Panc1 (cell line): ENCODE results near the gene PIGM. TPM values are rescaled to one million over a fixed set of nuclear protein-coding genes. Genes with fewer than 3 reads are reported as not detected.

Experiments
- ATAC-seq: fragments of 200-7000 bp; cut with Tn5 transposase; 2 replicates; pipeline ENCODE4 v1.9.1; 2020; ENCODE audit warnings: mild to moderate bottlenecking, moderate library complexity
- BruUV-seq: library from RNA; stranded (reverse); fragments of 400-500 nt; replicated peaks from 2 replicates; lab custom pipeline; 2021; lab: Mats Ljungman, UMichigan
- CTCF ChIA-PET: fragments of 300-600 bp; sonication (Branson Sonifier 250); formaldehyde crosslinking; loops from one replicate; lab custom pipeline; 2022; ENCODE audit warnings: antibody characterized with exemption; lab: Charles Lee
- POLR2A ChIA-PET: fragments of 300-600 bp; sonication (Branson Sonifier 250); formaldehyde crosslinking; loops from one replicate; lab custom pipeline; 2022; ENCODE audit warnings: antibody characterized with exemption; lab: Charles Lee
- DNase-seq: peaks from one replicate; pipeline ENCODE4 v3.0.0-alpha.2; 2010; ENCODE audit warnings: low read depth, low spot score
- H3K27ac ChIP-seq: 2 replicates; pipeline ENCODE4 v1.5.1; 2011; ENCODE audit warnings: mild to moderate bottlenecking, low read length, inconsistent platforms
- H3K27me3 ChIP-seq: fragments of 200-500 bp; sonication (Bioruptor generic); 2 replicates; pipeline ENCODE4 v1.6.0; 2014; ENCODE audit warnings: low read length, inconsistent platforms; ENCODE audit not compliant: control insufficient read depth, insufficient read depth
- H3K36me3 ChIP-seq: fragments of 200-500 bp; sonication (Bioruptor generic); 2 replicates; pipeline ENCODE4 v1.5.1; 2014; ENCODE audit warnings: inconsistent platforms, mild to moderate bottlenecking, low read length, moderate library complexity; ENCODE audit not compliant: control insufficient read depth, insufficient read depth
- H3K4me1 ChIP-seq: 2 replicates; pipeline ENCODE4 v1.5.1; 2011; ENCODE audit warnings: inconsistent platforms, mild to moderate bottlenecking, low read length, moderate library complexity; ENCODE audit not compliant: control insufficient read depth, insufficient read depth
- H3K4me3 ChIP-seq, 2 experiments: 2 replicates each; pipeline ENCODE4 v1.5.1; 2011 to 2012; ENCODE audit warnings: low read depth in 2 of 2, low read length in 2 of 2, mild to moderate bottlenecking in 2 of 2, inconsistent platforms in 1 of 2, moderate library complexity in 1 of 2
- H3K9me3 ChIP-seq: fragments of 200-500 bp; sonication (Bioruptor generic); 2 replicates; pipeline ENCODE4 v1.5.1; 2014; ENCODE audit warnings: low read depth, mild to moderate bottlenecking, inconsistent platforms, low read length, moderate library complexity; ENCODE audit not compliant: control insufficient read depth, insufficient read depth
- CTCF ChIP-seq: fragments of 450-650 bp; IDR thresholded peaks from 2 replicates; pipeline ENCODE4 v1.5.1; 2017; ENCODE audit warnings: mild to moderate bottlenecking
- POLR2AphosphoS5 ChIP-seq: IDR thresholded peaks from 2 replicates; pipeline ENCODE4 v1.6.1; 2012; ENCODE audit warnings: mild to moderate bottlenecking, low read depth, low read length, moderate library complexity
- REST ChIP-seq, 2 experiments: IDR thresholded peaks; 2 replicates each; pipeline ENCODE4 v1.6.1; 2011 to 2012; ENCODE audit warnings: low read depth in 2 of 2, control low read depth in 1 of 2, low read length in 1 of 2, mild to moderate bottlenecking in 1 of 2, moderate library complexity in 1 of 2; ENCODE audit not compliant: insufficient read depth in 1 of 2
- SIN3A ChIP-seq: IDR thresholded peaks from 2 replicates; pipeline ENCODE4 v1.6.1; 2012; ENCODE audit warnings: low read depth, mild to moderate bottlenecking, low read length, moderate library complexity, borderline replicate concordance; ENCODE audit not compliant: insufficient read depth
- TCF7L2 ChIP-seq: IDR thresholded peaks from 2 replicates; pipeline ENCODE4 v1.6.1; 2011; ENCODE audit warnings: mild to moderate bottlenecking, low read depth, low read length, inconsistent platforms
- in situ Hi-C: cut with HindIII; loops from 2 replicates; pipeline ENCODE4 v1.10.0; 2016; ENCODE audit warnings: low sequenced_read_pairs, low pct_unique_long_range_greater_than_20kb
- intact Hi-C: fragments of 100-400 bp; cut with micrococcal nuclease; formaldehyde crosslinking; loops from one replicate; pipeline ENCODE4 v1.10.0; 2022; ENCODE audit not compliant: unreplicated experiment
- total RNA-seq: library from RNA; stranded (reverse); gene quantifications from one replicate; pipeline ENCODE4 v1.2.1, GENCODE V29; 2021; ENCODE audit not compliant: unreplicated experiment

PIGM gene
- total RNA-seq, 1 experiment from 2014 or later: 4.4 TPM

- TF ChIP-seq CTCF (no peak), TCF7L2 (no peak), SIN3A (no peak), POLR2AphosphoS5 (no peak), REST (IDR thresholded peaks at IDR 0.05; ENCODE audit: insufficient read depth in 1 of 2, low read depth in 2 of 2, low read length in 1 of 2) (no peak)
- intact Hi-C loops: no loop called here
- Histone ChIP-seq H3K27me3 (peaks cover 10% of the 10 kb centered on the region), H3K4me3 (no peak overlapping the region), H3K27ac (no peak overlapping the region), H3K36me3 (no peaks in the 10 kb centered on the region), H3K4me1 (no peaks in the 10 kb centered on the region), H3K9me3 (no peaks in the 10 kb centered on the region)
- CTCF ChIA-PET: no interaction called here
- in situ Hi-C loops: no loop called here
- DNase-seq: no peak
- no TSS peak for BruUV-seq
- no peak for ATAC-seq
- POLR2A ChIA-PET: no interaction called here
Observed at GRCh38 chr1:159987186-159987585, 44.6 kb downstream of the PIGM start.

GRCh38 chr1:159986531-159986930, 45.3 kb downstream of the PIGM start:
- Histone ChIP-seq H3K4me3 (no peak overlapping the region), H3K27ac (no peak overlapping the region), H3K4me1 (no peaks in the 10 kb centered on the region), H3K9me3 (no peaks in the 10 kb centered on the region), H3K27me3 (peaks cover 10% of the 10 kb centered on the region), H3K36me3 (no peaks in the 10 kb centered on the region)
- ChIA-PET POLR2A (no interaction called here), CTCF (no interaction called here)
- DNase-seq: no peak
- no peak for TF ChIP-seq SIN3A
- no peak for TF ChIP-seq TCF7L2
- no peak for TF ChIP-seq CTCF
- no peak for TF ChIP-seq POLR2AphosphoS5
- TF ChIP-seq REST (IDR thresholded peaks at IDR 0.05; ENCODE audit: insufficient read depth in 1 of 2, low read depth in 2 of 2, low read length in 1 of 2): no peak
- in situ Hi-C loops: no loop called here
- intact Hi-C loops: no loop called here
- BruUV-seq: no TSS peak
- ATAC-seq: no peak
